GM18499 (cell line): Measurements from ENCODE around the gene MX2.

Experiments
- ATAC-seq: cut with Tn5 transposase; IDR thresholded peaks from one replicate; pipeline ENCODE4 v1.9.1; 2021; ENCODE audit warnings: moderate number of reproducible peaks; ENCODE audit not compliant: insufficient read depth, unreplicated experiment

MX2 gene

DNA sequence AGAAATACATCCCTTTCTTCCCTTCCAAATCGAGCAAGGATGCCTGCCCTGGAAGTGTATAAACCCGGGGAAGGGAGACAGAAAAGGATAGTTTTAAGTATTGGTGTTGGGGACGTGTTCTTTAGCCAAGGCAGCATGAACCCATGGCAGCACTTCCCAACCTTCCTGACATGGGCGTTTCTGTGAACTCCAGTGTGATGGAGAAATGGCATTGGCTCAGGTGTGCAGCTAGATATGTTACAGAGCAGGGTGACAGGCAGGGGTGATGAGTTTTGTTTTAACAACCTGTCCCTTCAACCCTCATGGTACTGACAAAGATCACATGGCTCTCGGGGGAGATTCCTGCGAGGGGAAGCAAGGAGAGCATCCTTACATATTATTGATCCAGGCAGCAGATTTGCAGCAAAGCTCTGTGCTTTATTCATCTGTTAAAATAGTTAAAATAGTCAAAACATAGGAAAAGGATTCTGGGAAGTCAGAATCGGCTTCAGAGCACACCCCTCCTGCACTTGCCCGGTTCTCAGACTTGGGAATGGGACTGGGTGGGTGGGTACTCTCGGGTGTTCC lies 68.2 kb downstream of the MX2 start:
- no peak for ATAC-seq

DNA sequence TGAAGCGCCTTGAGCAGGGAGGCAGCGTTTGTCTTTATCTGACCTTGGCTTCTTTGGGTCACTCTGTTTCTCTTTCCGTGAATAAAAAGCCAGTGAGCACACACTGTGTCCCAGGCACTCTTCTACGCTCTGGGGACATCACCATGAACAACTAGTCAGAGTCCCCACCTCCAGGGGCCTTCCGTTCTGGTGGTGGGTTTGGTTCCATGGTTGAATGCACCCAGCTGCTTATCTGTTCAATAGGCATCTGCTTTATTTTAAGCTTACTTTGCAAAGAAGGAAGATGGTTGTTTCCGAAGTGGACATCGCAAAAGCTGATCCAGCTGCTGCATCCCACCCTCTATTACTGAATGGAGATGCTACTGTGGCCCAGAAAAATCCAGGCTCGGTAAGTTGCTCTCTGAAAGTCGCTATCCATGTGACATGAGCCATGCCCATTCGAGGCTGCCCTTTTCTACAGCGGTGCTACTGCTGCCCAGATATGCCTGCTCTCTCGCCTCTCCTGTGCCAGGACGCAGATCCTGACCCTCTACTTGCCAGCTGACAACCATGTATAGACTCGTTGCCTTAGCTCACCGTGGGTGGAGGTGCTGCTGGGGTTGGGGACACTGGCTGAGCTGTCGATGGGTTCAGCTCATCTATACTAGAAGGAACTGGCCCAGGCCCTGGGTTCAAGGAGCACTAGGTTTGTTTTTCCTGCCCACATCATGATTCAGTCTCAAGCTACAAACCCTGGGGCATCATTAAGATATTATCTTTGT lies 70.1 kb downstream of the MX2 start:
- ATAC-seq = no peak

DNA sequence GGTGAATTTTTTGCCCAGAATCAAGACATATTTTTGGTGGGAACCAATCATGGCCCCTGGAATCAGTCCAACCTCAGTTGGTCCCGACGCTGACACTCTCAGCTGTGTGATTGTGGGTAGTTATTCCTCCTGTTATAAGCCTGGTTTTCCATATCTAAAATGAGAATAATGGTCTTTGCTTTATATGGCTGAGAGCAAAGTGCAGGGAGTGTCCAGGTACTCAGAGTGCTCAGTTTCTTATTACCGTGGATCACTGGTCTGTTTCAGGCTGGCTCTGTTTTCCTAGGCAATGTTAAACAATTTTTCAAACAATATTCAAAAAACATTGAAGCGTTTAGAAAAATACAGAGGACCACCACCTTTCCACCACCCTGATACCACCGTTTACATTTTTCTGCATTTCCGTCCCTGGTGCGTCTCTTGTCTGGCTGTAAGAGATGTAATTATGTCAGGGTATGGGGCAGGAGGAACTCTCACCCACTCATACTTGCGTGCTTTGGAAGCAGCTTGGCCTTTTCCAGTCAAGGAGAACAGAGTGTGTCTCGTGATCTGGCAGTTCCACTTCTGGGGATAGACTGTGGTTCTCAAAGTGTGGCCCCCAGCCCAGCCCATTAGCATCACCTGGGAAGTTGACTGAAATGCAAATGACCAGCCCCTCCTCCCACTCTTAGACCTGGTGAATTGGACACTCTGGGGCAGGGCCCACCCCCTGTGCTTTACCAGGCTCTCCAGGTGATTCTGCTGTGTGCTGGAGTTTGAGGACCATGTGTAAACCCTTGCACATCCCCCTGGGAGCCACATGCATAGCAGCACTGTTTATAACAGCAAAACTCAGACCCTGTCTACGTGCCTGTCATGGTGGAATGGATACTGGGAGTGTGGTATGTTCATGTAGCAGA lies 71.0 kb downstream of the MX2 start:
- ATAC-seq = no peak

DNA sequence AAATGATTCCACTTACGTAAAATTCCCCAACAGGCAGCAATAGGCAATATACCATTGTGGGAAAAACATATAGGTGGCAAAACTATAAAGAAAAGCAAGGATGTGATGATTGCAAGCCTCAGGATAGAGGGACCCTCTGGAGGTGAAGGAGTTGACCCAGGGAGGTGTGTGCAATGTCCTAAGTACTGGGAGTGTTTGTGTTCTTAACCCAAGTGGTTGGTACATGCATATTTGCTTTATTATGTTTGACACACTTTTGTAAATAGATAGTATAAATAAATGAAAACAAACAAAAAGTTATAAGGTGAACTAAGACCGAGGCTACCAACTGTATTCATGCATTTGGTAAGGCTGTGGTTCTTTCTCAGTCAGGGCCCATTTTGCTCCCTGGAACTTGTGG lies 71.7 kb downstream of the MX2 start:
- no peak for ATAC-seq

DNA sequence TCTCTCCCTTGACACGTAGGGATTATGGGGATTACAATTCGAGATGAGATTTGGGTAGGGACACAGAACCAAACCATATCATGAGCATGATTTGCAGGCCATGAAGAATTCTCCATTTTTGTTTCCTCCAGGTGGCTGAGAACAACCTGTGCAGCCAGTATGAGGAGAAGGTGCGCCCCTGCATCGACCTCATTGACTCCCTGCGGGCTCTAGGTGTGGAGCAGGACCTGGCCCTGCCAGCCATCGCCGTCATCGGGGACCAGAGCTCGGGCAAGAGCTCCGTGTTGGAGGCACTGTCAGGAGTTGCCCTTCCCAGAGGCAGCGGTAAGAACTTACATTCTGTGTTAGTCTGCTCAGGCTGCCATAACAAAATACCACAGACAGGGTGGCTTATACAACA lies 73.9 kb downstream of the MX2 start:
- ATAC-seq = no peak

DNA sequence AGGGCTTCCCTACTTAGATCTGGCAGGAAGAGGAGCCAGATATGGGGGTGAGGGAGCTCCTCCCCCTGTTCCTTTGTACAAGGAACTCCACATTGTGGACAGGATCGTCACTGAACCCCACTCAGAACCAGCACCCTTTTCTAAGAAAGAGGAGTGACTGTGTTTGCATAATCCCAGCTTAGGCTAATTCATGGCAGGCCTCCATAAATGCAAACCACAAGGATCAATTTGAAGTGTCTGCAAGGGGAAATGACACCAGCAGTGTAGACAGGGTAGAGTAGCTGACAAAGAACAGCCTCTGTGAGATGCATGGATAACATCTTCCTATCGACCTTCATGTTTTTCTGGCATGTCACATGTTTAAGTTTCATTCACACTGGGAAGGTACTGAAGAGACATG lies 75.9 kb downstream of the MX2 start:
- no peak for ATAC-seq

DNA sequence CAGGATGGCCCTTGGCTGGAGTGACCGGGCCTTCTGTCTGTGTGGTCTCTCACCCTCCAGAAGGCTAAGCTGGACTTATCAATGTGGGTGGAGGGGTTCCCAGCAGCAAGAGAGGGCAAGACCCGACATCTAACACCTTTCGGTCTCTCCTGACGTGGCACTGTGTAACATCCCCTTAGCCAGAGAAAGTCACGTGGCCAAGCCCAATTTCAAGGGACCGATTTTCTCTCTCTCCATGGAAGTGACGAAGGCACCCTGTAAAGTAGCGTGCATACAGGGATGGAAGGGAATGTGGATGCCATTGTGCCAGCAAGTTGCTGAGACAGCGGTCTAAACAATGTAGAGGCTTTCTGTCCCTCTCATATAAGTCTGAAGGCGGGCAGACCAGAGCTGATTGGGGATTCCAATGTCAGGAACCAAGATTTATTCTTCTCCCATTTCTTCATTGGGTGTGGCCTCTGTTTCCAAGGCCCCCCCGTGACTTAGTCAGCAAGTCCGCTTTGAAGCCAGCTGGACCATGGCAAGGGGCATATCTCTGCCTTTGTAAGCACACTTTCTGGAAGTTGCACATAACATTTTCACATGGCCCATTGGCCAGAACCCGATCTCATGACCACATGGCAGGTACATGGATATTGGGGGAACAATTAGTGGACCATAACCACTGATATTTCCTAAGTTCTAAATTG lies 76.7 kb downstream of the MX2 start:
- no peak for ATAC-seq

DNA sequence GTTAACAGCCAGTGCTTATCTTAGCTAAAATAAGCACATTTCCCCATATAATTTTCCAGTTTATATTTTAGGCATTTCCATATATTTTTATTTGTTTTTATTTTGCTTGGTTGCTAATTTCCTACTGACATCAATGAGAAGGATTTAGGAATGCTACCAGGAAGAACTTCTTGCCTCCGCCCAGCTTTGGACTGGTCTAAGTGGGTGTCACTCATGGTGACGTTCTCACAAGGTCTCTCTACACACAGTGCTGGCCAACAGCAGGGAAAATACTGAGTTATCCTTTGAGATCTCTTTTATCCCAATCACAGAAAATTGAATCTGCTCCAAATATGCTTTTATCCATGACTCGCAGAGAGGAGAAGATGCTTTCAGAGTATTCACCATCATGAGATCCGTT lies 77.4 kb downstream of the MX2 start:
- ATAC-seq = no peak

DNA sequence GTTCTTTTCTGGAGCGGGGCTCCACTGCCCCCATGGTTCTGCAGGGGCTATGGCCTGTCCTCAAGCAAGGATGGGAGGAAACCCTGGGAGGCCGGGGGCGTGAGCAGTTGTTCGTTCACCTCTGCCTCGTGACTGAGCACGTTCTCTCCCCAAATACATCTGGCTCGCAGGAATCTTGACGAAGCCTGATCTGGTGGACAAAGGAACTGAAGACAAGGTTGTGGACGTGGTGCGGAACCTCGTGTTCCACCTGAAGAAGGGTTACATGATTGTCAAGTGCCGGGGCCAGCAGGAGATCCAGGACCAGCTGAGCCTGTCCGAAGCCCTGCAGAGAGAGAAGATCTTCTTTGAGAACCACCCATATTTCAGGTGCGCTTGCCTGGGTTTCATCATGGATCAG lies 79.7 kb downstream of the MX2 start:
- no peak for ATAC-seq

DNA sequence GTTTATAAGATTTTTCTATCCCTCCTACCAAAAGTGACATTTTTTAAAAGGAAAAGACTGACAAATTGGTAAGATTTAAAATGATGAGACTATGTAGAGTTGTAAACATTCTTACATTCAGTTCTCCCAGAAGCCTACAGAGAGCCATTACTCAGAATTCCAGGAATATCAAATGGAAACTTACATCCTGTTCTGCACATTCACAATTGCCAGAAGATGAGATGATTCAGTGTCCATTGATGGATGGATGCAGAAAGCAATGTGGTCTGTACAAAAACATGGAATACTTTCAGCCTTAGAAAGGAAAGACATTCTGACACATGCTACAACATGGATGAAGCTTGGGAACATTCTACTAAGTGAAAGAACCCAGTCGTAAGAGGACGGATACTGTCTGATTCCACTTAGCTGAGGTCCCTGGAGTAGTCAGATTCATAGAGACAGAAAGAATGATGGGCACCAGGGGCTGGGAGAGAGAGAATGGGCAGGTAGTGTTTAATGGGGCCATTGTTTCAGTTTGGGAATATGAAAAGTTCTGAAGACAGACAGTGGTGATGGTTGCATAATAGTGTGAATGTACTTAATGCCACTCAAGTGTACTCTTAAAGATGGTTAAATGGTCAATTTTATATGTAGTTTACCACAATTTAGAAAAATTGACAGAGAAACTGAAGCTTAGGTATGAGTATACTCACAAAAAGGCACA lies 80.8 kb downstream of the MX2 start:
- ATAC-seq = no peak

DNA sequence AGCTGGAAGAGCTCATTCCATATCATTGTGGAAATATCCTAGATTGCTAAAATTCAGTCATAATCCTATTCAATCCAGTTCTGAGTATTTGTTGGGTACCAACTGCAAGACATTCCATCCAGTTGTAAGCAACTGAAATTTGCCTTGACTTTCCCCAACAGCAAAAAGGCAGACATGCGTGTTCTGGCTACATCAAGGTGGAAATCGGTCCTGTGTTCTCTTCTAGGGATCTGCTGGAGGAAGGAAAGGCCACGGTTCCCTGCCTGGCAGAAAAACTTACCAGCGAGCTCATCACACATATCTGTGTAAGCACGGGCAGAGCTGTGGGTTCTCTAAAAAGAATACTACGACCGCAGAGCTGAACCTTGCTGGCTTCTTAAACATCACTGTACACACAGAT lies 81.7 kb downstream of the MX2 start:
- ATAC-seq = no peak

DNA sequence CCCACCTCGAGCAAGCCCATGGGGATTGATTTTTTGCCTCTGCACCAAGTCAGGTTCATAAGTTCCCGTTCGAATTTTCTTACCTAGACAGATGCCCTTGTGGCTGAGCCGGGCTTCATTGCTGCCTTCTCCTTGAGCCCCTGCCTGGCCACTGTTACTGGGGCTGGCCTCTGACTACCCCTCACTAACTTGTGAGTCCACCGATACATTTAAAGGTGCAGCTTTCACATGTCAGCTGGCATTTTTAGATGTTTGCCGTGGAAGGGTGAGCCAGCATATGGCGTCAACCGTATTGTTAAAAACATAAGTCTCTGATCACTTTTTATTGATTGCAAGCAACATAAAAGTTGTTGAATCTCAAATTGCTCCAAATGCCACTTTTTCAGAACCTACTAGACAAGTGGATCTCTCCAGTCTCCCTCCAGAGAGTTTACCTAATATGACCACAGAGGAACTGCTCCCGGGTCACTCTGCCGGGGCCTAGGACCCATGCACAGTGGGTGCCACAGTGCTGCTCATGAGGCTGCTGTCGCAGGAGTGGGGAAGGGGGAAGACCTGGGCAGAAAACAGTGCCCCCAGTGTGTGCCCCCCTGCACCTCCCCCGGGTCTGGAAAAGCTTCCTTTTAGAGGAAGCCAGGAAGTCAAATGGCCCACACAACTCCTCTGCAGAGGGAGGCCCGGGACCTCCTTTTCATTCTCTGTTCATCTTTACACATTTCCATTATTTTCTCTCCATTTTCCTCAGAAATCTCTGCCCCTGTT lies 83.1 kb downstream of the MX2 start:
- no peak for ATAC-seq

DNA sequence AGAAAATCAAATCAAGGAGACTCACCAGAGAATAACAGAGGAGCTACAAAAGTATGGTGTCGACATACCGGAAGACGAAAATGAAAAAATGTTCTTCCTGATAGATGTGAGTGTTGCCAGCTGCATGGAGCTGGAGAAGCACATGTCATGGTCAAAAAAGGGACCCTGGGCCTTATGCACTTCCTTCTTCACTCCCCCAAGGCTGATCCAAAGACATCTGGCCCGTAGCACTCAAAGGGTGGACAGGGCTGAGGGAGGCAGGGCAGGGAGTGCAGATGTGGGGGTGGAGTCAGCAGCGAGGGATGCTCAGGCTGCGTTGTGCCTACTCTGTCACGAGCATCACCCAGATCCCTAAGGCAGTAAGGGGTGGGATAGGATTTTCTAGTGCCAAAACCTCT lies 83.6 kb downstream of the MX2 start:
- no peak for ATAC-seq

DNA sequence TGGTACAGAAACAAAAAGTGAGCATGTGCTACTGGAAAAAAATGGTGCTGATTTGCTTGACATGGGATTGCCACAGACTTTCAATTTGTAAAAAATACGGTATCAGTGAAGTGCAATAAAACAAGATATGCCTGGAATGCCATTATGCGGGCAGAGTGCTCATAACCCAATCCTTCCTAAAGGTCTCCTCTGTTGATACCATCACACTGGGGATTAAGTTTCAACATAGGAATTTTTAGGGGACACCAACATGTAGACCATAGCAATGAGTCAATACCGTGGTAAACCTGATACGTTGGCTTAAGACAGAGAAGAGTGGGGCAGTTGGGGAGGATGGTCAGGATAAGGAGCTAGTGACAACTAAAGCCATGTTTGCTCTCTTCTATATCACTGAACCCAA lies 84.8 kb downstream of the MX2 start:
- no peak for ATAC-seq

DNA sequence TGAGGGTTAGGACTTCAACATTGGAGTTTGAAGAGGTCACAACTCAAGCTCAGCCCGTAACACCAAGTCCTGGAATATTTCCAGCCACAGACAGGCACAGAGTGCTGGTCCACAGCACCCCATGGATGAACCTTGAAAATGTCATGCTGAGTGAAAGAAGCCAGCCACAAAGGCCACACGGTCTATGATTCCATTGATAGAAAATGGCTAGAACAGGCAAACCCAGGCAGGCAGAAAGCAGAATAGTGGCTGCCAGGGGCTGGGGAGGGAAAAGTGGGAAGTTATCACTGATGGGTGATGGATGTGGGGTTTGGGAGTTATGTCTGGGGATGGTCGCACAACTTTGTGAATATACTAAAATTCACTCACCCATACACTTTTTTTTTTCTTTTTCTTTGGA lies 85.5 kb downstream of the MX2 start:
- no peak for ATAC-seq

DNA sequence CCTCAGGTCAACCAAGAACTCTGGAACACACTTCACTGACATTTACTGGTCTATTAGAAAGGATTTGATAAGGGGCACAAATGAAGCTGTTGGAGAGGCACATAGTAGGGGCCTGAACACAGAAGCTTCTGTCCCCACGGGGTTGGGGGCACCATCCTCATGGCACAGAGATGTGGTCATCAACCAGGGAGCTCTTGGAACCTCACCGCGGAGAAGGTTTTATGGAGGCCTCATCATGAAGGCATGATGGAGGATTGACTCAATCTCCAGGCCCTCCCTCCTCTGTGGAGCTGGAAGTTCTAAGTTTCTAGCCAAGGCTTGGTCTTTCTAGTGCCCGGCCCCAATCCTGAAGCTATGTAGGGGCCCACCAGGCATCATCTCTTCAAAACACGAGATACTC lies 87.8 kb downstream of the MX2 start:
- no peak for ATAC-seq

DNA sequence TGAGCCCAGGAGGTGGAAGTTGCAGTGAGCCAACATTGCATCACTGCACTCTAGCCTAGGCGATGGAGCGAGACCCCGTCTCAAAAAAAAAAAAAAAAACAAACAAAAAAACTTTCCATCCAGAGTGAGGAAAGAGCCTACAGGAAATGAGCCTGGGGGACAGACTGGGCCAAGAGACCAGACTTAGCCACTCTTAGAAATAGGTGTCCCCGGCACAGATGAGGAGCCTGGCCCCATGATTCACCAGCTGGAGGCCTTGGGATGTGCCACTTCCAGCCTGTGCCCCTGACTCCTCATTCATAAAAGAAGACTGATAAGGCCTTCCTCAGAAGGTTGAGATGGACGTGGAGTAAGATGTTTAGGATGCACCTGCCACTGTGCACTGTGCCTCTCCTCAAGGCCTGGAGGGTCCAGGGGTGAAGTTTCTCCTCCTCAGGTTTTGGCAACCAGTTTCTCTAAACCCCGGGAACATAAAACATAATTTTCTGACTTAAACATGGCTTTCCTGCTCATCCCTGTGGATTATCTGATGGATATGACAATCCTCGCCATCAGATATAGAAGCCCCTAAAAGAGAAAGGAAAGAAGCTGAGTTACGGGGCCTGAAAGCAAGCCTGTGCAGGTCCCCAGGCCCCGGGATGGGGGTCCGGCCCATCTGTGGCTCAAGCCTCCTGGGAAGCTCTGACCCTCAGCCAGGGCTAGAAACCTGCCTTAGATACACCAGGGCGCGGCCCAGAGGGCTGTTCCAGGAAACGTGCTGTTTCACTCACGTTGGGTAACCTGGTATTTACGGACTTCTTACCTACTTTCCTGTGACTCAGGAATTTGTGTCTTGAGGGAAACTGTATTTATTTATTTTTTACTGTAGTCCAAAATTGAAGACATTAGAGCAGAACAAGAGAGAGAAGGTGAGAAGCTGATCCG lies 90.2 kb downstream of the MX2 start:
- ATAC-seq = no peak

DNA sequence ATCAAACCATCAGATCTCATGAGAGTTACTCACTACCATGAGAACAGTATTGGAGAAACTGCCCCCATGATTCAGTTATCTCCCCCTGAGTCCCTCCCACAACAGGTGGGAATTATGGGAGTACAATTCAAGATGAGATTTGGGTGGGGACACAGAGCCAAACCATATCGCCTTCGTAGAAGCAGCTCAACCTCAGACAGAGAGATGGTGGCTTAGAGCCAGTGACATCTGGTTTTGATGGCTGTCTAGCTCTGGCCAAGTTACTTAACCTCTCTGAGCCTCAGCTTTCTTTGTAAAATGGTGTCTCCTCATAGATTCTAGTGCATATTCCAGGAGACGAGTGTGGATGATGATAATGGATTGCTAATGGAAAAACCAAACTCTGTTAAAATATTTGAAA lies 91.4 kb downstream of the MX2 start:
- ATAC-seq = no peak

DNA sequence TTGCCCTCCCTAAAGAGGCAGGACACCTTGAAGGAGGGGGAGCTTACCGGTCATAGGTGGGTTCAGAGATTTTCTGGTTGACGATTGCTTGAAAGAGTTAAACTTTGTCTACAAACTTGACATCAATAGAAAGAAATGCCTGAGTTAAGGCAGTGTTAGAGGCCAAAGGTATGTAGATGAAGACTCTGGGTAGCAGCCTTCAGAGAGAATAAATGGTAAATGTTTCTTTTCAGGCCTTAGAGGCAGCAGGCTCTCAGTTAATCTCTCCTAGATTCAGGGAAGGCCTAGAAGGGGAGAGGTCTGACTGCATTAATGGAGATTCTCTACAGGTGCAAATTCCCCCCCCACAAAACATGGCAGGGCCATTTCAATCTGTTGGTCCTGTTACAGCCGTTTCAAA lies 91.9 kb downstream of the MX2 start:
- ATAC-seq = no peak
